Ammon's horn (tissue), 1 donor: ENCODE data around the gene ZNF334.

Experiments used
- DNase-seq: peaks from one replicate; pipeline ENCODE4 v3.0.0-alpha.2; 2016; ENCODE audit warnings: low spot score

The ZNF334 gene

DNA sequence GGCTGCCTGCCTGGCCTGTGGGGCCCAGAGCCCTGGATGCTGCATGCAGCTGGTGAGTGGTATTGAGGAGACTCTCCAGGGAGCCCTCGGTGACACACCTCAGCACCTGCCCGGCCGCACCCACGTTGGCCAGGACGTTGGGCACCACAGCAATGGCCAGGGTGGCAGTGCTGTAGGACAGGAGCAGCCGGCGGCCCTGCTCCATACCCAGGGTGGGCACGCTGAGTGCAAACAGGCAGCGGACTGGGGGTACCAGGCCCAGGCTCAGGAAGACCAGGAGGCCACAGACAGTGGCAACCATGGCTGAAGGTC, 32.4 kb upstream of the ZNF334 start:
- DNase-seq, result no peak

DNA sequence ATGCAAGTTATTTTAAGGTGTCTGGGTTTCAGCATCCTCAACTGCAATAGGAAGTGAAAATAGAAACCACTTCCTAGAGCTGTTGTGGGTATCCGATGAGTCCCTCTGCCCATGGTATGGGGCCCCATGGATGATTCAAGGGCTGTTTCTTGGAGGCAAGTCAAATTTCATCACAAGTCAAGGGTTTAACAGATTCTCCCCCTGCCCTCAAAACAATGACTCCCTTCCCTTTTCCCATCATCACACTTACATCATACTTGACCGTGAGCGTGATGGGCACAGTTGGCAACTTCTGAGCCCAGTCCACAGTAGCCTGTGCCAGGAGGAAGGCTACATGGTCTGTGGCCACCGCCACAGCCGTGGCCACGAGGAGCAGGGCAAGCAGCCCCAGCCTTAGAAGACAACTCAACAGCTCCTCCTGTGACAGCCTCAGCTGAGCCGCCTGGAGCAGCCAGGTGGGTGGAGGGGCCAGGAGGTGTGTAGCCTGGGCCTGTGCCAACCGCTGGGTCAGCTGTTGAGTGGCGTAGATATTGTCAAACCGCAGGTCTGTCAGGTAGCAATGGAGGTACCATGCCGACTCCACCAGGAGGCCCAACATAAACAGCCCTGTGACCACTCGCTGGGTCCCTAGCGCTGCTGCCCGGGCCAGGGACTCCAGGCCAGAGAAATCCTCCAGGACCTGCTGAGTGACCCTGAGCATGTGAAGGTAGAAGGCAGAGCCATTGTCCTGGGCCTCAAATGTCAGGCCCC, 31.9 kb upstream of the ZNF334 start:
- peak; percentile 42 for DNase-seq

DNA sequence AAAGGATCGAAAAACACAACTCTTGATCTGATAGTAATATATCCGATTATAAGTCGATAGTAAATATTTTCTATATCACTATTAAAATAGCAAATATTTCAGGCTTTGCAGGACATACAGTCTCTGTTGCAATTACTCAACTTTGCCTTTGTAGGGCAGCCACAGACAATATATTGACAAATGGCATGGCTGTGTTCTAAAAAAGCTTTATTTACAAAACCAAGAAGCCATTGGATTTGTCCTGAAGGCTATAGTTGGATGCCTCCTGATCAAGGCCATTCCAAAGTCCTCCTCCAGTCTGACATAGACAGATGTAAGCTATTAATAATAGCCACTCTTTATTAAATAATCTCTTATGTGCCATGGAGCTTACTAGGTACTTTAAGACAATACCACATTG, 31.2 kb upstream of the ZNF334 start:
- DNase-seq, result no peak

DNA sequence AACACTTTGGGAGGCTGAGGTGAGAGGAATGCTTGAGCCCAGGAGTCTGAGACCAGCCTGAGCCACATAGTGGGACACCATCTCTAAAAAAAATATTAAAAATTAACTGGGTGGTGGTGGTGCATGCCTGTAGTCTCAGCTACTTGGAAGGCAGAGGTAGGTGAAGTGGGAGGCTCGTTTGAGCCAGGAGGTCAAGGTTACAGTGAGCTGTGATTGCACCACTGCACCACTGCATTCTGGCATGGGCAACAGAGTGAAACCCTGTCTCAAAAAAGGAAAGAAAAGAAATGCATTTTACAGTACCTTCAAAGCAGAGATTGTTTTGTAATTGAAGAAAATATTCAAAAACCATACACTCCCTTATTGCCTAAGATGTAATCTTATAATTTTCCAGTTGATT, 30.6 kb upstream of the ZNF334 start:
- no peak for DNase-seq

DNA sequence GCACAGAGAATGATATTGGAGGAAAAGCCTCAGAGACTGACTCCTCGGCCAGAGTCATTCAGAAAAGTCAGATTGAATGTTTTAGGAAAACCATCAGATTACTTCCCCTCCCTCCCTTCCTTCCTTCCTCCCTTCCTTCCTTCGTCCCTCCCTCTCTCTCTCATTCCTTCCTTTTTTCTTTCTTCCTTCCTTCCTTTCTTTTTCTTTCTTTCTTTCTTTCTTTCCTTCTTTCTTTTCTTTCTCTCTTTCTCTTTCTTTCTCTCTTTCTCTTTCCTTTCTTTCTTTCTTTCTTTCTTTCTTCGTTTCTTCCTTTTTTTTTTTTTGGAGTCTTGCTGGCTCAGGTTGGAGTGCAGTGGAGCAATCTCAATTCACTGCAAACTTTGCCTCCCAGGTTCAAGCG, 29.7 kb upstream of the ZNF334 start:
- no peak for DNase-seq

DNA sequence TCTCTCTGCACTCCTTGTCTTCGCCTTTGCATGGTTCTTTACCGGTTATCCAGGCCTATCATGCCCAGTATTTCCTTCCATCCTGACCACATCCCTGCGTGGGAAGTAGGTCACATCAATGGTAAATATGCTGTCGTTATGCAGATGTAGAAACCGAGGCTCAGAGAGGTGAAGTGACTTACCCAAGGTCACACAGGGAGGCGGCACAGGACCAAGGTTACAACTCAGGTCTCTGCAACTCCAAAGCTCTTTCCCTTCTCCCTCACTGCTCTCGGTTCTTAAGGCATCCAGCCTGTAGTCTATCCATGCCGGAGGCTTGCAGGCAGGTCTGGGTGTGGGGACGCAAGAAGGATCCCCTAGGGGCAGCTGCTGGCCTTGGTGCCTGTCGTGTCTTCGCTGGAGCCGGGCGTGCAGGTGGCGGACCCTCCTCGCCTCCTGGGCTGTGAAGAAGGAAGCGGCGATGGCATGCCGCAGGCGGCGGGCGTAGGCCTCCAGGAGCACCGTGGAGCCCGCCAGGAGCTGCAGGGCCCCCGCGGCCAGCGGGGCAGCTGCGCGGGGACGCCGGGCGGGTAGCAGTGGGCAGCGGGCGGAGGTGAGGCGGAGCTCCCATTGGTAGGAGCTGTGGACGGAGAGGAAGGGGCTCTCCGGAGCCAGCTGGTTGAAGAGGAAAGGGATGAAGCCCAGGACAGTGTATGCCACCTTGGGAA, 28.0 kb upstream of the ZNF334 start:
- no peak for DNase-seq

DNA sequence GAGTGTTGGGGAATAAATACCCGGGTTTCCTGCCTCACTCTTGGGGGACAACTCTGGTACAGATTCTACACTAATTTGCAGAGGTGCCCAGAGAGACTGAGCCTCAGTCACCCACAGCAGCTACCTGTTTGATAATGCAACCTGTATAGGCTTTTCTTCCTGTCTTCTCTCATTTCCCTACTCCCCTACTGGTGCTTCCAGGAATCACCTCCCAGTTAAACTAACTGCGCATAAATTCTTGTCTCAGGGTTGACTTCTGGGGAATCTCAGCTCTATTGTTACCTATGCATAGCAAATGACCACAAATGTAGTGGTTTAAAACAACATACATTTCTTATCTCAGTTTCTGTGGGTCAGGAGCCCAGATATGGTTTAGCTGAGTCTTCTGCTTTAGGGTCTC, 25.8 kb upstream of the ZNF334 start:
- DNase-seq, result no peak

DNA sequence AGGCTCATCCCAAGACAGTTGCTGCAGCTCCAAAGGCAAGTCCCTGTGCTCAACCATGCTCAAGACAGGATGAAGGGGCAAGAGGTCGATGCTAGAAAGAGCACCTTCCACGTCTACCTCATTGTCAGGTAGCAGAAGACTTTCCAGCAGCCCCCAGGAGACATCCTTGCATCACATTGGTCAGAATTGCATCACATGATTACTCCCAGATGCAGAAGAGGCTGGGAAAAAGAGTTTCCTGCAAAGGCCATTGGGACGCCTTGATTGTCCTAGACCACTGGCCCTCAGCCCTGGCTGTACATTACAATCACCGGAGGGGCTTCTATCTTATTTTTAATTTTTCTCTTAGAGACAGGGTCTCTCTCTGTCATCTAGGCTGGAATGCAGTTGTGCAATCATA, 17.3 kb upstream of the ZNF334 start:
- DNase-seq, result no peak

DNA sequence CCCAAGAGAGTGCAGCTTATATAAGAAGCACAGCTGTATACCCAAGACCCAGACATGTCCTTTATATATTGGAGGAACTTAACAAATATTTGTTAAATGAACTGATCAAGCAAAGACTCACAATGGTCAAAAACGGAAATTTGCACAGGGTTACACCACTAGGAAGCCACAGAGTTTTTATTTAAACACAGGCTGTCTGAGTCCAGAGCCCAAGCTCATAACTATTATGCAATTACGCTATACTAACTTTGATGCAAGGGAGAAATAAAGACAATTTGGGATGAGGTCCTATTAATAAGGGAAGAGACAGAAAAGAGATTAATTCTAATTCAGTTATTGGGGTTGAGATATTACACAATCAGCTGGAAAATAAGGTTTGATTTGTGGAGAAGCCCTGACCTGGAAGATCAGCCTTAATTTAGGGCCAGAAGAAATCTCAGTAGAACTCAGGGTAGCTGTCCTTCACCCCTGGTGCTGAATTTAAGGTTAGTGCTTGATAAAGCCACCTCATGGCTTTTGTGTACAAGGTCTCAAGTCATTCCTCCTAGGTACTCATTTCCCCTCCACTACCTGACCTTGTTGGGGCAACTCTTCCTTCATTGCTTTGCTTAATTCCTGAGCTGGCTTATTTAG, 10.5 kb upstream of the ZNF334 start:
- no peak for DNase-seq

DNA sequence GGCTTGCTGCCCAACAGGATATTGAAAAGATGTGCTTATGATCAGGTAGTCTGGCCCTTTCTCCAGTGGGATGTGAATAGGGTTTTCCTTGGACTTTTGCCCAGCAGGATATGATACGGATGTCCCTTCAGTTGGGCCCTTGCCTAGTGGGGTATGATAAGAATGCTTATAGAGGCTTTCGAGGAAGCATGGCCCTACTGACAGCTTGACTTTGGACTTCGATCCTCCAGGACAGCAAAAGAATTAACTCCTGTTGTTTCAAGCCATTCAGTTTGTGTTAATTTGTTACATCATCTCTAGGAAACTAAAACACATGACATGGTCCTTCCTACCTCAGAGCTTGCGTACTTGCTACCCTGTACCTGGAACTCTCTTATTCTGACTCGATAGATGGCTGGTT, 9.7 kb upstream of the ZNF334 start:
- no peak for DNase-seq

DNA sequence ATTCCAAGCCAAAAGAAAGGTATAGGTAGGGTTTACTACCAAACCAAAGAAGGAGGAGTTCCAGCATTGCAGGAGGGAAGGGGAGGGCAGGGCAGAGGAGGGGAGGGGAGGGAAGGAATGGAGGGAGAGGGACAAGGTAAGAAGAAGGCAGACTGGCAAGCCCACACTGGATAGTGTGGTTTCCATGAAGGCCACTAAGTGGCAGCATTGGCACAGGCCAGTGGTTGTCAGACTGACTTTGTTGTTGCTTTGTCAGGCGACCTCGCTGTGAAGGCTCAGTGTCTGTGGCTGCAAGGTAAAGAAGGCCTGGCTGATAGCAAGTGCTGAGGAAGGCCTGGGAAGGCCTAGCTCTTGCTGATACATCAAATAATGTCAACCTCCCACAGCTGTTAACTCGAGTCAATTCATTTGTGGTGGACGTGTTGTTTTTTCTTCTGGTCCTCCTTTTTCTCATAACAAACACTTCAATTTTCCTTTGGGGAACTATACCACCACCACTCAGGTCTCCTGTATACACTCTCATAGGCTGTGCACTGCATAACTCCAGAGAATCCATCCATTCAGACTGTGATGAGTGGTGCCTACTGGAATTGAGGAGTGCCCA, 7.7 kb upstream of the ZNF334 start:
- DNase-seq, result peak; percentile 75

DNA sequence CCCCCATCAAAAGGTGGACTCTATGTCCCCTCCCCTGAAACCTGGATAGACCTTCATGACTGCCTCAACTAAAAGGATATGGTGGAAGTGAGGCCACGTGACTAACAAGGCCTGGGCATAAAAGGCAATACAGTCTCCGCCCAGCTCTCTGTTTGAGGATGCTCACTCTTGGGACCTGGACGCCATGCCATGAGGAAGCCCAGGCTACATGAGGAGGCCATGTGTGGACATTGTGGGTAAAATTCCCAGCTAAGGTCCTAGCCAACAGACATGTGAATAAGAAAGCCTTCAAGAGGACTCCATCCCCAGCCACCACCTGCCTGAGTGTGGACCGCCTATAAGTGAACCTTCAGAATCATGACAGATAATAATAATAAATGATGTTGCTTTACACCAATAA, 7.2 kb upstream of the ZNF334 start:
- no peak for DNase-seq

DNA sequence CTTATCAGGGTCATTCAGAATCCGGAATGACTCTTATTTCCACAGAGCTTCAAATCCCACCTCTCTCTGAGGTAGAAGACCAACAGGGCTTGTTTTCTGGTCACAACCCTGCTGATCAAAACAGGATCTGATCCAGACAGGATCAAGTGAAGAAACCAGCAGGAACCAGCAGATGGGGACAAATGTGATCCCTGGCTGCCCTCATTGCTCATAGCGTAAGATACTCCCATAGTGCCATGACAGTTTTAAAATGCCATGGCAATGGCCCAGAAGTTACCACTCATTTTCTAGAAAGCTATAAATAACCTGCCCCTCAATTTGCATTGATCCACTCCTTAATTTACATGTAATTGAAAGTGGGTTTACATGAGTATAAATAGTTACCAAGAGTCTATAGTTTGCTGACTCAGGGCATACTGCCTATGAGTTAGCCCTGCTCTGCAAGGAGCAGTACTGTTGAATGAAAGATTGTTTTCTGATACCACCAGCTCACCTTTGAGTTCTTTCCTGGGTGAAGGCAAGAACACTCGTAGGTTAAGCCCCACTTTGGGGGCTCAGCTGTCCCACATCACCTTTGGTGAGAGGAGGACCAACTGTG, 6.2 kb upstream of the ZNF334 start:
- no peak for DNase-seq

DNA sequence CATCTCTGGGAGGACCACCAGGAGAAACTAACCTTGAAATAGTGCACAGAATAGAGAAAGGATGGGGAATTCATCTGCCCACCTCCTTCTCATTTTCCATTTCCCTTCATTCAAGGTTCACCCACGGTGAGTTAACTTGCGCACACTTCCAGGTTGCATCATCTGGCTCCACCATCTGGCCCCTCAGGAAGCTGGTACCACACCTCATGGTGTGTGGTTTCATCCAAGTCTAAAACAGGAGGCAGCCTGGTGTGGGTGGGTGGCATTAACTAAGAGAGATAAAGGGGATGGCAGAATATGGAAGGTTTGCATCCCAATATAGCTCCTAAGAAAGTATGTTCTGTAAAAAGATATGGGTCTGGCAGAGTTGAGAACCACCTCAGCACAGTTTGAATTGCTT, 3.8 kb downstream of the ZNF334 start:
- DNase-seq, result peak; percentile 28

DNA sequence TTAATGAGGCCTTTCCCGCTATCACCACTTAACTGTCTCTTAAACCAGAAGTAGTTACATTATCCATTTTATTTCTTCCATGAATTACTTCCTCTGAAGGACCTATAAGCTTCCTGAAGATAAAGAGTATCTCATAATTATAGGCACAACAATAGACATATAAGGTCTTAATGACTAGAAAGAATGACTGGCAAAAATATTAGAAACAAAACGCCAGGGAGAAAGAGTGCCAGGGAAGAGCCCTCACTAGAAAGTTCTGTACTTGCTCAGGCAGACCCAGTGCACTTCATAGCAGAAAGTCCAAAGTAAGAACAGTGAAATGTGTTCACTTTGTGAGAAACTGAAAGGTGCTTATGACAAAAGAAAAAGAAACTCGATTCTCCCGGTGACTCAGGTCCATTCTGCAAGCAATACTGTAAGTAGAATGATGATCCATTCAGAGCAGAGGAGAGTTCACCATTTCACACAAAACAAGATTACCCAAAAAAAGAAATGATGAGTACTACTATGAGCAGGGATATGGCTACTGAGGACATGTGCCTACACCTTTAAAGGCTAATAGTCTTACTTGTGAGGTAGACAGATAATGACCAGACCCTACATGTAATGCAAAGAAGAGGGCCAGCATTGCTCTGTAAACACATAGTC, 5.5 kb downstream of the ZNF334 start:
- DNase-seq, result no peak

DNA sequence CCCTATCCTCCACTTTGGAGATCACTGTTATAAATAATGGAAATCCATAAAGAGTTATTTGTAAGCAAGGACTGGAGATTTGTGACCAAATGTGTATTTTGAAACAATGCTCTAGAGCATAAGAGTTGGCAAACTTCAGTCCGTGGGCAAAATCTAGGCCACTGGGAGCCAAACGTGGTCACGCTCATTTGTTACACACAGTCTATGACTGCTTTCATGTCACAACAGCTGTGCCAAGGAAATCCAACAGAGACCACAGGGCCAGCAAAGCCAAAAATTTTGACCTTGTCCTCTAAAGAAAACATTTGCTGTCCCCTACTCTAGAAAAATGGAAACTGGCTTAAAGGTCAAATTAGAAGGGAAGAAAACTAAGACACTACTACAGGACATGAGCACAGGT, 7.9 kb downstream of the ZNF334 start:
- no peak for DNase-seq

DNA sequence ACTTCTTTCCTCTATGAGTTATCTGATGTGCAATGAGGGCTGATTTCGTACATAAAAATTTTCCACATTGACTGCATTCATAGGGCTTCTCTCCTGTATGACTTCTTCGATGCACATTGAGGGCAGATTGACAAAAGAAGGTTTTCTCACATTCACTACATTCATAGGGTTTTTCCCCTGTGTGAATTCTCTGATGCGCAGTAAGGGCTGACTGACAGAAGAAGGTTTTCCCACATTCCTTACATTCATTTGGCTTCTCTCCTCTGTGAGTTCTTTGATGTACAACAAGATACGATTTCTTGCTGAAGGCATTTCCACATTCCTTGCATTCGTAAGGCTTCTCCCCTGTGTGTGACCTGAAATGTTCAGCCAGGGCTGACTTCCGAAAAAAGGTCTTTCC, 11.4 kb downstream of the ZNF334 start:
- DNase-seq, result no peak

DNA sequence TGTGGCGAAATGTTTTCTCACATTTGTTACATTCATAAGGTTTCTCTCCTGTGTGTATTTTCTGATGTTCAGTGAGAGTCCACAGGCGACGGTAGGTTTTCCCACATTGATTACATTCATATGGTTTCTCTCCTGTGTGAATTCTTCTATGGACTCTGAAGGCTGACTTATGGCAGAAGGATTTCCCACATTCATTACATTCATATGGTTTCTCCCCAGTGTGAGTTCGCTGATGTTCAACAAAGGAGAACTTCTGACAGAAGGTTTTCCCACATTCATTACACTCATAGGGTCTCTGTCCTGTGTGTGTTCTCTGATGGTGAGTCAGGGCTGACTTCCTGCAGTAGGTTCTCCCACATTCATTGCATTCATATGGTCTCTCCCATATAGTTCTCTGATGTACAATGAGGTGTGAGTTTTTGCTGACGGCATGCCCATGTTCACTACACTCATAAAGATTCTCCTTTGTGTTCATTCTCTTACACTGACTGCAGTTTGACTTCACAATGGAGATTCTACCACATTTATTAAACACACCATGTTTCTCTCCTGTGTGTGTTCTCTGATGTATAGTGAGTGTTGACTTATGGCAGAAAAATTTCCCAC, 11.9 kb downstream of the ZNF334 start:
- DNase-seq, result no peak

DNA sequence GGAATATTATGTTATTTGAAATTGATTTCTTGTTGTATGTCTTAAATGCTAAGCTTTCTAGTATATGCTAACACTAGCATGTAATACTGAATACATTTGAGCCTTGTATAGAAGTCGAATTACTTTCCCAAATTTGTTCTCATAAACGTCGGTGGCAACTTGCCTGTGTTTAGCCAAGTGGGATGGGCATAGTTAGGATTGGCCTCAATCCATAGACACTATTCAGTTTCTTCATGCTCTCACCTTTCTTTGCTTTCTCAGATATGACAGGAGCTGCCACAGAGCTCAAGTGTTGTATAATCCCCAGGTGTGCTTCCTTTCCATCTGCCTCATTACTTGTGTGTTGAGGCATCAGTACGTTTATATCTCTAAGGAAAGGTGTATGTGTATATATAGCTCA, 19.3 kb downstream of the ZNF334 start:
- DNase-seq, result no peak

DNA sequence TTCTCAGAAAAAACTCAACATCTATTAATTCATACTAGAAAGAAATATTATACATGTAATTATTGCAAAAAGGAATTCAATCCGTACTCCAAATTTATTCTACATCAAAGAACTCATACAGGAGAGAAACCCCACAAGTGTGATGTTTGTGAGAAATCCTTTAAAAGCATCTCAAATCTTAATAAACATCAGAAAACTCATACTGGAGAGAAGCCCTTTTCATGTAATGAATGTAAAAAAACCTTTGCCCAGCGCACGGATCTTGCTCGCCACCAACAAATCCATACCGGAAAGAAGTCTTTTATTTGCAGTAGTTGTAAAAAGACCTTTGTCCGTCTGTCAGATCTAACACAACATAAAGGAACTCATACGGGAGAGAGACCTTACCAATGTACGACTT, 22.0 kb downstream of the ZNF334 start:
- DNase-seq, result no peak

DNA sequence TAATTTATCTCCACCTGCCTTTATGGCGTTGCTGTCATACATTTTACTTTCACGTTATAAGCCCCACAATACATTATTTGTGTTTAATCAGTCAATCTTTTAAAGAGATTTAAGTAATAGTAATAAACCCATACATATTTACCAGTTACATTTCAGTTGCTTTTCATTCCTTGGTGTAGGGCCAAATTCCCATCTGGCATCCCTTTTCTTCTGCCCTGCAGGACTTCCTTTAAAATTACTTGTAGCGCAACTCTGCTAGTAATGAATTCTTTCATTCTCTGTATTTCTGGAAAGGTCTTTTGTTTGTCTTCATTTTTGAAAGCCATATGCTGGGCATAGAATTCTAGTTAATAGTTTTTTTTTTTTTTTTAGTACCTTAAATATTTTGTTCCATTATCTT, 24.9 kb downstream of the ZNF334 start:
- no peak for DNase-seq

DNA sequence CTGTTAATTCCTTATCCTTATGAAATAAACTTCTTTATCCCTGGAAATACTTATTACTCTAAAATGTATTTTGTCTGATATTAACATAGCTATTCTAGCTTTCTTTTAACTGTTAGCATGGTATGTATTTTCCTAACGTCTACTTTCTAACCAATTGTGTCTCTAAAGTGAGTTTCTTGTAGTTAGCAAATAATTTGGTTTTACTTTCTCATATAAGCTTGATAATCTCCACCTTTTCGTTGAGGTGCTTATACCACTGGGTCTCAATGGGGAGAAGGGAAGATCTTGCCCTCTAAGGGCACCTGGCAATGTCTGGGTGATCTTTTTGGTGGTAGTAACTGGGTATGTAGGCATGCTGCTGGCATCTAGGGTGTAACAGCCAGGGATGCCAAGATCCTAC, 25.7 kb downstream of the ZNF334 start:
- no peak for DNase-seq
